GM12878 (cell line): ENCODE results near the gene NOM1.

Experiments used
- REST ChIP-seq: IDR thresholded peaks from 2 replicates; pipeline ENCODE4 v1.6.1; 2012; ENCODE audit warnings: mild to moderate bottlenecking, low read depth, low read length
- ZNF592 ChIP-seq: fragments of 450-650 bp; IDR thresholded peaks from 2 replicates; pipeline ENCODE4 v1.6.1; 2017; ENCODE audit warnings: mild to moderate bottlenecking, moderate library complexity

GRCh38 chr7:156968183-156968582, 18.7 kb downstream of the NOM1 start:
- TF ChIP-seq ZNF592 (no peak), REST (no peak)
